Stimulated activated CD4-positive, alpha-beta T cell treated with anti-CD3 and anti-CD28 coated beads, Interleukin-4, amount 100 ng/mL, for 4 hours (primary cell): ENCODE measurements around the gene LARGE1.

Experiments
- DNase-seq, 2 experiments: peaks; one replicate each; pipeline ENCODE4 v3.0.0-alpha.2; 2020

Gene LARGE1

DNA sequence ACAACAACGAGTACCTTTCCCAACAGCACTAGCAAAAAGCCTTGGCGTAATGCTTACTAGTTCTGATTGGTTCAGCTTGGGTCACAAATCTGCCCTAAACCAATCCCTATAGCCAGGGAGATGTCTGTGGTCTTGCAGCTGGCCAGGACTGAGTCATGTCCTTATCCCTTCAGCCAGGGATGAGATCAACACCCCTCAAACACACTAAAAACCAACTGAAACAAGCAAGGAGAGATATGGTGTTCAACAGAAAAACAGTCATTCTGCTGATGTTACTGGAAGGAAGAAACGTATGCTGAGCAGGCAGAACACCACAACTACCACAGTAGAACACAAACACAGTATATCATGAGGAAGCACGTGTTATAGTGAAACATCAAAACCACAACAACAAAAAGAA, 375.6 kb downstream of the LARGE1 start:
- DNase-seq = no peak

GRCh38 chr22:33542722-33543121, 377.6 kb downstream of the LARGE1 start:
- DNase-seq = no peak

DNA sequence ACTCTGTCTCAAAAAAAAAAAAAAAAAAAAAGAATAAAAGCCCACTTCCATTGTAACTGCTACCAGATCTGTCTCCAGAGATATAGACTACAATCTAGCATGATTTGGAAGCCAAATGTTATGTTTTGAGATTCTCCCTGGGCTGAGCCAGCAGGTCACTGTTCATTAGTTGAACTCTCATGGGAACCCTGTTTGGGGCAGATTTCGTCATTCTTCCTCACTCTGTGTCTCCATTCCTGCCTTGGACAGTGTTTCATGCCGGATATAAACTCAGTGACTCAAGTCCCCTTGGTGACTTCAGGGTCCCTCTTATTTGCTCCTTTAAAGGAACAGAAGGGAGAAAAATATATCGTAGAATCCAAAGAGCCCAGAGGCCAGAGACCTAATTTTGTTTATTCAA, 378.1 kb downstream of the LARGE1 start:
- DNase-seq = no peak

- DNase-seq = no peak
Observed at GRCh38 chr22:33539902-33540751, 380.1 kb downstream of the LARGE1 start.

GRCh38 chr22:33539202-33539901, 380.9 kb downstream of the LARGE1 start:
- DNase-seq = no peak

- no peak for DNase-seq
Observed at GRCh38 chr22:33538277-33538885, 381.9 kb downstream of the LARGE1 start.

GRCh38 chr22:33537059-33537458, 383.2 kb downstream of the LARGE1 start:
- DNase-seq = no peak

DNA sequence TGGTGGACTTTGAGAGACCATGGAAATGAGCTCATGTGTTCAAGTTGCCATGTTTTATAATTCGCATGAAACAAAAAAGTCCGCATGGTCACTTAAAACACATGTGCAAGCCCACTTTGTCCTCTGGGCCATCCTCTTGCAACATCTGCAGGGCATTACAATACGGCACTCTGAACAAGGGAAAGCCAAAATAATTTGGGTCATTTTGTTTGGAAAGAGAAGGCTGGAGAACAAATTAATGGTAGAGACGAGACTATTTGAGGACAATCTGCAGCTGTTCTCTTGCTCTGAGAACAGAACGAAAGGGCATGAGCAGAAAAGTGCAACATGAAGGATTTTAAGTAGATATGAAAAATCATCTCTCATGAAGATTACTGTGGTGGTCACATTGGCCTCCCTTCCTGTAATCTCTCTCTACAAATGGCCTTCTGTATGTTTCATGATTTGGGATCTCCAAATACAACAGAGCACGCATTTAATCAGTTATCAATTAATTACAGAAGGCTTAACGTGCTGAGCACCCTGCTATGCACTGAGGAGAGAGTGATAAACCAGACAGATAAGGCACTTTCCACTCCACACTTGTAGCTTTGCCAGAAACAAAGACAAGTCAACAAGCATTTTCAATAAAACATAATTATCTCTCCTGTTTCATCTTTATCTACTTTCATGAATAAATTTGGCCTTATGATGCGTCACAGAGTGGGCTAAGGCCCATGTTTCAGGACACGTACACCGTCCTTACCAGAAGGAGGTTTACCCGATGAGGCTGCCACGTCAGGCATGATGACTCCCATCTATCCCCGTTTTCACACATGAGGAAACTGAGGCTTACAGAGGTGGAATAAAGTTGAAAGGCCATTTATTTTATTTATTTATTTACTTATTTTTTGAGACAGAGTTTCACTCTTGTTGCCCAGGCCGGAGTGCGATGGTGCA, 384.1 kb downstream of the LARGE1 start:
- DNase-seq = no peak

DNA sequence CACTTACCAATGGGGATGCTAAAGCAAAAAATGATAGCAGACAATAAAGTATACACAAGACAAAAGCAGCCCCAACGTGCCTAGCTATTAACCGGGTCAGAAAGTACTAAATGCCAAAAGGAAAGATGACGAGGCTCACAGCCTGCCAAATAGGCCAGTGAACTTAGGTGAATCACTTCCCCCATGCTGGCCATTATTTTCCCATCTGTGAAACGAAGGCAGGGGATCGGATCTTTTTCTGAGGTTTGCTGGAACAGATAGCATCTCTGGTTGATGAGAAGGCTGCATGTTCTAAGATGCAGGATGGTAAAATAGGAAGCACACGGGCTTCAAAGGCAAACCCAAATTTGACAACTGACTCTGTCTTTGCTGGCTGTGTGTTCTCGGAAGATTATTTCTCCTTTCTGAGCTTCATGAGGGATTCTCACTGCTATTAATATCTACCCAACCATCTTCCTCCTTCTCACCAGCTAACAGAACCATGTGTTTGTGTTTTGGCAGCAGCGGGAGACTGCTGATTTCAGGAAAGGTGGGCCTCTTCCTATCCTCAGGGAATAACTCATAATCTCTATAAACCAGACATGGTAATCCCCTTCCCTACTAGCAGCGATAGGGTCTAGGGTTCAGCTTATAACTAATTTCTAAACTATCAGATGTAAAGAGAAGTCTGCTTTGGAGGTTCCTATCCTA, 390.7 kb downstream of the LARGE1 start:
- DNase-seq = no peak

DNA sequence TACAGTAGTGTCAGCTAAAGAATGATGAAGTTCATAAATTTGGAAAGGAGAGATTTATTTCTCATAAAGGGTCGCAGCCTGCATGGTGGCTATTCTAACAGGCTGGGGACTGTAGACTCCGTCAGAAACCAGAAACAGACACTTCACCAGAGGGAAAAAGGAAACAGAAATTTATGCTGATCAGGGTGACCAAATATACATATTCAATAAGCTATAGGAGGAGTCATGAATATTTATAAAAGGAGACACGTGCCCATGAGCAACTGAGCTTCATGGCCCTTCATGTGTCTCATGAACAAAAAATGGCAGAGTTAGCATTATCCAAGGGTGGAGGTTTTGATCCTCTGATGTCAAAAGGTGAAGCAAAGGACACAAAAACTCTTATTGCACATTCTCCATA, 392.1 kb downstream of the LARGE1 start:
- DNase-seq = no peak

DNA sequence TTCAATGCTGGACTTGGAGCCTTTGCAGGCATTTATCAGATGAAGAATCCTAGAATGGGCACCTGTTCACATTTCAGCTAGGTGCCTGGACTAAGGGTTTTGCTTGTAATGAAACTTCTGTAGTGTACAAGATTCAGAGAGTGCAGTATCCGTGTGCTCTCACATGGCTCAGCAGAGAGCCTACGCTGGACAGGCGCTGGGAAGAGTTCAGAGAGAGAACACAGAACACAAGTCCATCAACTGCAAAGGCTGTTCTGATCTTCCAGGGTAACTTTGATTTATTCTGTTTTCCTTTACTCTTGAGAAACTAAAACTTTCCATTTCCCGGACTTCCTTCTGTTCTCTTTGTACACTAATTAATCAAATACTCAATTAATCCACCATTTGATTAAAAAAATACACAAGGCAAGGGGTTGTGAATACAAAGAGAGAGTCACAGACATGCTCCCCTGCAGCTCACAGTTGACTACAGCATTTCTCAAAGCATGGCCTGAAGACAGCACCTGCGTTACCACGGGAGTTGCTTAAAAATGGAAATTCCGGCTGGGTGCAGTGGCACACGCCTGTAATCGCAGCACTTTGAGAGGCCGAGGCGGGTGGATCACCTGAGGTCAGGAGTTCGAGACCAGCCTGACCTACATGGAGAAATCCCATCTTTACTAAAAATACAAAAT, 393.7 kb downstream of the LARGE1 start:
- DNase-seq = no peak

- no peak for DNase-seq
Observed at GRCh38 chr22:33524511-33525260, 395.6 kb downstream of the LARGE1 start.

GRCh38 chr22:33521879-33522665, 398.2 kb downstream of the LARGE1 start:
- DNase-seq = no peak

GRCh38 chr22:33520904-33521780, 399.1 kb downstream of the LARGE1 start:
- no peak for DNase-seq

- no peak for DNase-seq
Observed at GRCh38 chr22:33519974-33520903, 400.0 kb downstream of the LARGE1 start.

GRCh38 chr22:33519071-33519973, 401.0 kb downstream of the LARGE1 start:
- no peak for DNase-seq

DNA sequence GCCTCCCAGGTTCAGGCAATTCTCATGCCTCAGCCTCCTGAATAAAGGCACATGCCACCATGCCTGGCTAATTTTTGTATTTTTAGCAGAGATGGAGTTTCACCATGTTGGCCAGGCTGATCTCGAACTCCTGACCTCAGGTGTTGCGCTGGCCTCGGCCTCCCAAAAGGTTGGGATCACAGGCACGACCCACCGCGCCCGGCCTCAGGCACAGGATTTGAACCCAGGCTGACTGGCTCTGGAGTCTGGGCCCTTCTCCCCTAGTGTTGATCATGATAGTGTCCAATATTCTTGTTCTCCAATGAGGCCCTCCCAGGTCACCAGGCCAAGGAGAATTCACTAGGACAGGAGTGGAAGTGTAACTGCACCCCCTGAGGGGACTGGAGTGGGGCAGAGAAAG, 401.9 kb downstream of the LARGE1 start:
- no peak for DNase-seq
